HepG2 (cell line): Measurements from ENCODE around the gene SESN2. TPM values are rescaled to one million over a fixed set of nuclear protein-coding genes. Genes with fewer than 3 reads are reported as not detected.

Source experiments
- ADNP ChIP-seq: sonication (generic); formaldehyde crosslinking; IDR thresholded peaks from 2 replicates; pipeline ENCODE4 v1.4.0; 2020; ENCODE audit warnings: missing genetic modification reagents
- BORCS8-MEF2B ChIP-seq: sonication (generic); formaldehyde crosslinking; IDR thresholded peaks from 2 replicates; pipeline ENCODE4 v1.8.0; 2022; ENCODE audit warnings: mild to moderate bottlenecking, missing genetic modification reagents
- CSRNP1 ChIP-seq: sonication (generic); formaldehyde crosslinking; IDR thresholded peaks from 2 replicates; pipeline ENCODE4 v1.8.1; 2023; ENCODE audit warnings: mild to moderate bottlenecking, missing genetic modification reagents
- DMAP1 ChIP-seq: IDR thresholded peaks from 2 replicates; pipeline ENCODE4 v1.6.1; 2016
- ELF4 ChIP-seq: sonication (generic); formaldehyde crosslinking; IDR thresholded peaks from 2 replicates; pipeline ENCODE4 v1.5.0; 2020; ENCODE audit warnings: missing genetic modification reagents, mild to moderate bottlenecking, moderate library complexity, borderline replicate concordance
- HOMEZ ChIP-seq: IDR thresholded peaks from 2 replicates; pipeline ENCODE4 v1.6.1; 2016; ENCODE audit warnings: low read depth
- HOXA9 ChIP-seq: sonication (generic); formaldehyde crosslinking; IDR thresholded peaks from 2 replicates; pipeline ENCODE4 v1.8.1; 2022; ENCODE audit warnings: missing genetic modification reagents, mild to moderate bottlenecking, moderate library complexity, borderline replicate concordance
- MIER2 ChIP-seq: IDR thresholded peaks from 2 replicates; pipeline ENCODE4 v1.6.1; 2016; ENCODE audit warnings: missing biosample characterization, missing genetic modification reagents
- MYC ChIP-seq: sonication (generic); formaldehyde crosslinking; IDR thresholded peaks from 2 replicates; pipeline ENCODE4 v1.9.0; 2021; ENCODE audit warnings: missing genetic modification reagents, borderline replicate concordance
- NRL ChIP-seq: sonication (generic); formaldehyde crosslinking; IDR thresholded peaks from 2 replicates; pipeline ENCODE4 v1.5.0; 2020; ENCODE audit warnings: missing genetic modification reagents, mild to moderate bottlenecking, moderate library complexity, borderline replicate concordance
- RFX5 ChIP-seq: IDR thresholded peaks from 2 replicates; pipeline ENCODE4 v1.6.1; 2011; ENCODE audit warnings: low read depth, low read length, improper control_type of control experiment
- SNAI1 ChIP-seq: sonication (generic); formaldehyde crosslinking; IDR thresholded peaks from 2 replicates; pipeline ENCODE4 v1.5.0; 2020; ENCODE audit warnings: mild to moderate bottlenecking, missing genetic modification reagents, borderline replicate concordance
- SP140L ChIP-seq: sonication (generic); formaldehyde crosslinking; IDR thresholded peaks from 2 replicates; pipeline ENCODE4 v1.4.0; 2020; ENCODE audit warnings: missing genetic modification reagents, borderline replicate concordance
- TARDBP ChIP-seq: sonication (generic); formaldehyde crosslinking; IDR thresholded peaks from 2 replicates; pipeline ENCODE4 v1.8.0; 2022; ENCODE audit warnings: mild to moderate bottlenecking, missing genetic modification reagents
- THAP11 ChIP-seq: IDR thresholded peaks from 2 replicates; pipeline ENCODE4 v1.6.1; 2016; ENCODE audit warnings: missing biosample characterization, missing genetic modification reagents
- ZBTB37 ChIP-seq: sonication (generic); formaldehyde crosslinking; IDR thresholded peaks from 2 replicates; pipeline ENCODE4 v1.4.0; 2020; ENCODE audit warnings: mild to moderate bottlenecking, missing genetic modification reagents
- ZFP36L2 ChIP-seq: sonication (generic); formaldehyde crosslinking; IDR thresholded peaks from 2 replicates; pipeline ENCODE4 v1.4.0; 2020; ENCODE audit warnings: missing genetic modification reagents
- ZNF512B ChIP-seq: sonication (generic); formaldehyde crosslinking; IDR thresholded peaks from 2 replicates; pipeline ENCODE4 v1.5.1; 2020; ENCODE audit warnings: missing genetic modification reagents, mild to moderate bottlenecking, borderline replicate concordance
- ZSCAN25 ChIP-seq: sonication (generic); formaldehyde crosslinking; IDR thresholded peaks from 2 replicates; pipeline ENCODE4 v1.8.0; 2022; ENCODE audit warnings: mild to moderate bottlenecking, missing genetic modification reagents
- polyA plus RNA-seq, 8 experiments: library from polyadenylated mRNA; depleted of rRNA in 3 of 8; stranded (reverse) in 7 of 8; unstranded in 1 of 8; fragments of >200 nt; fragmentation: Illumina TruSeq in 4 of 8; extraction: Trizol in 4 of 8; gene quantifications; 2 replicates each; pipeline versions ENCODE4 v1.2.1 to v1.2.3, GENCODE V29; 2011 to 2016; ENCODE audit warnings: low read depth in 4 of 8, missing spikeins in 1 of 8, mixed read lengths in 1 of 8; ENCODE audit not compliant: insufficient read depth in 1 of 8
- total RNA-seq, 5 experiments: library from RNA; depleted of rRNA; stranded (reverse); fragments of >200 nt; fragmentation: Illumina TruSeq; extraction: Trizol; gene quantifications; 2 replicates each; pipeline ENCODE4 v1.2.3, GENCODE V29; 2016; ENCODE audit warnings: low read depth in 1 of 5

Gene SESN2
- total and polyA plus RNA-seq, 2 of the 13 experiments (the other 11 are each of a cell fraction or from before 2014, with no cell fraction given), result 13.2 to 19.1 TPM

- TF ChIP-seq HOMEZ (CRISPR knock-in tag), result no peak
- TF ChIP-seq DMAP1 (CRISPR knock-in tag), result no peak
- TF ChIP-seq ZBTB37 (CRISPR knock-in tag), result no peak
- TF ChIP-seq TARDBP (CRISPR knock-in tag), result peak; percentile 7; the same call in 1 of the 2 replicates
- TF ChIP-seq NRL (CRISPR knock-in tag), result no peak
- TF ChIP-seq ZSCAN25, result 0 out of 2 replicates have a peak, but pooled peaks have one; percentile 5
- no peak for TF ChIP-seq SP140L (CRISPR knock-in tag)
- TF ChIP-seq BORCS8-MEF2B (CRISPR knock-in tag), result no peak
- no peak for TF ChIP-seq MIER2 (CRISPR knock-in tag)
- no peak for TF ChIP-seq ADNP (CRISPR knock-in tag)
- no peak for TF ChIP-seq SNAI1
- no peak for TF ChIP-seq ELF4
- no peak for TF ChIP-seq MYC (CRISPR knock-in tag)
- no peak for TF ChIP-seq CSRNP1 (CRISPR knock-in tag)
- TF ChIP-seq RFX5, result no peak
- TF ChIP-seq ZNF512B (CRISPR knock-in tag), result no peak
- no peak for TF ChIP-seq THAP11 (CRISPR knock-in tag)
- TF ChIP-seq ZFP36L2, result no peak
- TF ChIP-seq HOXA9 (CRISPR knock-in tag), result no peak
Measured at GRCh38 chr1:28259934-28260802, 850 bp downstream of the SESN2 start (continued).
